Karpas-422 (cell line): ENCODE data around the gene WT1. TPM values are rescaled to one million over a fixed set of nuclear protein-coding genes. Genes with fewer than 3 reads are reported as not detected.

Experiments
- small RNA-seq: library from RNA; depleted of rRNA; stranded (forward); fragments of <200 nt; gene quantifications from one replicate; pipeline ENCODE3, GENCODE V24; 2014
- total RNA-seq: library from RNA; depleted of rRNA; stranded (reverse); fragments of >200 nt; shearing (Covaris generic); gene quantifications from 2 replicates; pipeline ENCODE4 v1.2.3, GENCODE V29; 2014; ENCODE audit warnings: low replicate concordance; rRNA removed

Gene WT1
- total RNA-seq, 1 experiment from 2014 or later, result 0.52 TPM

Small RNAs within 50 kb of the gene (small RNA-seq; reads per million reads assigned to genes)
- gene RF02204 (not detected), gene RF02205 (not detected)

Other genes with a start within 250 kb of the WT1 start
- 638 and 873 TPM in 2 replicates for gene EIF3M, start 148.3 kb upstream of the WT1 start, total RNA-seq